ENCODE results near the gene QRICH2. TPM values are rescaled to one million over a fixed set of nuclear protein-coding genes. Genes with fewer than 3 reads are reported as not detected.

The QRICH2 gene
- total and polyA plus RNA-seq, 10 of the 15 experiments (the other 5 are each of a cell fraction or from before 2014, with no cell fraction given), result 0.04 to 0.72 (median 0.25) TPM

GRCh38 chr17:76274112-76274956 lies 33.7 kb downstream of the QRICH2 start:
- DNase-seq (ENCODE audit: low read depth, low spot score), result no peak
- no peak overlapping the region for H3K27ac ChIP-seq (ENCODE audit: control insufficient read depth, insufficient read depth)
- H3K36me3 ChIP-seq (ENCODE audit: control insufficient read depth in 2 of 2, insufficient read depth in 2 of 2, low read length in 1 of 2), result no peaks in the 10 kb centered on the region; a peak in 1 of 4 replicates
- 76% methylated on average over 21 of the region's 21 CpGs for WGBS (ENCODE audit: insufficient coverage, insufficient replicate concordance, low lambda C conversion rate, missing lambda C conversion rate)
- POLR2A ChIA-PET, result interaction anchor here (0.6 to 17.9 kb wide), 6 partner anchors 12 to 369 kb away, joined by 3 to 427 read pairs (median 4); partner anchors contain the start of genes MRPL38 and UBALD2
- no peak for ATAC-seq
- in situ Hi-C loops (cut with MboI), result loop anchor here (25.0 kb wide), 2 partner anchors 1188 to 1888 kb away; partner anchors contain the start of gene SYNGR2
- H3K9me3 ChIP-seq (replicated peaks; ENCODE audit: control insufficient read depth, insufficient read depth, low read length), result no peaks in the 10 kb centered on the region
- SMC1A ChIA-PET (ENCODE audit: uncharacterized antibody, unreplicated experiment), result interaction anchor here (0.6 to 10.2 kb wide), 10 partner anchors 13 to 255 kb away, joined by 3 to 152 read pairs (median 8); partner anchors contain the start of gene UBALD2
- BruUV-seq (replicated peaks), result no TSS peak
- peaks cover 30% of the 10 kb centered on the region for H3K79me2 ChIP-seq (ENCODE audit: control insufficient read depth, insufficient read depth, low read length)
- H4K20me1 ChIP-seq (ENCODE audit: control insufficient read depth, insufficient read depth), result no peaks in the 10 kb centered on the region
- no peak overlapping the region for H2AFZ ChIP-seq (ENCODE audit: control insufficient read depth, low read depth, low read length)
- peaks cover 38% of the 10 kb centered on the region for H3K4me1 ChIP-seq (ENCODE audit: control insufficient read depth, insufficient read depth, low read length)
- H3K27me3 ChIP-seq (replicated peaks in 1 of 2; ENCODE audit: control insufficient read depth in 2 of 2, insufficient read depth in 2 of 2, low read length in 1 of 2), result no peaks in the 10 kb centered on the region
- no peak overlapping the region; the same call in 1 of the 2 replicates for H3K9ac ChIP-seq (ENCODE audit: control insufficient read depth, insufficient read depth, low read length)
- H3K4me2 ChIP-seq (ENCODE audit: control insufficient read depth, insufficient read depth), result 0 out of 2 replicates have a peak overlapping the region, but pooled peaks have one; percentile 2
- FAIRE-seq, result no peak
- TF ChIP-seq SUPT20H (IDR thresholded peaks at IDR 0.05; ENCODE audit: borderline replicate concordance, control insufficient read depth, low read depth, low read length) (no peak), POLR2AphosphoS5 (IDR thresholded peaks at IDR 0.05; ENCODE audit: low read length) (0 out of 2 replicates have a peak, but pooled peaks have one; percentile 14), POLR2A (IDR thresholded peaks at IDR 0.05; ENCODE audit: low read depth, low read length) (peak; percentile 35; the same call in 1 of the 2 replicates)
- no peak overlapping the region for H3K4me3 ChIP-seq
- CTCF ChIA-PET, result interaction anchor here (0.6 to 10.6 kb wide), 12 partner anchors 10 to 336 kb away, joined by 3 to 160 read pairs (median 3); no protein-coding TSS in a partner anchor
- intact Hi-C loops (cut with micrococcal nuclease; ENCODE audit: unreplicated experiment), result no loop called here
- RAD21 ChIA-PET (ENCODE audit: unreplicated experiment), result interaction anchor here (1.0 to 18.5 kb wide), 5 partner anchors 11 to 151 kb away, joined by 3 to 419 read pairs (median 75); partner anchors contain the start of gene UBALD2
